K562 (cell line): ENCODE measurements around the gene ASXL2. TPM values are rescaled to one million over a fixed set of nuclear protein-coding genes. Genes with fewer than 3 reads are reported as not detected.

Source experiments
- CAMTA2 ChIP-seq: fragments of 250-450 bp; sonication (Bioruptor Pico); conservative IDR thresholded peaks from 2 replicates; pipeline ENCODE4 v1.5.1; 2022
- FOXJ2 ChIP-seq: fragments of 200-800 bp; sonication (Bioruptor generic); IDR thresholded peaks from 2 replicates; pipeline ENCODE4 v1.6.1; 2016; ENCODE audit warnings: missing genetic modification characterization, missing compliant biosample characterization
- KAT2B ChIP-seq: IDR thresholded peaks from one replicate; pipeline ENCODE4 v1.6.1; 2012; ENCODE audit warnings: low read depth, mild to moderate bottlenecking, control low read depth, inconsistent platforms, low read length, moderate library complexity
- NFIX ChIP-seq: fragments of 250-450 bp; sonication (Bioruptor Pico); IDR thresholded peaks from 2 replicates; pipeline ENCODE4 v1.4.0; 2020; ENCODE audit warnings: low read depth, mild to moderate bottlenecking, moderate library complexity
- RFX1 ChIP-seq: fragments of 450-650 bp; IDR thresholded peaks from 2 replicates; pipeline ENCODE4 v1.6.1; 2016; ENCODE audit warnings: mild to moderate bottlenecking, moderate library complexity
- SIN3A ChIP-seq, 2 experiments: fragments of 150-350 bp in 1 of 2; IDR thresholded peaks; 2 replicates each; pipeline ENCODE4 v1.6.1; 2011 to 2016; ENCODE audit warnings: borderline replicate concordance in 2 of 2, low read depth in 2 of 2, low read length in 2 of 2, mild to moderate bottlenecking in 2 of 2, moderate library complexity in 2 of 2; ENCODE audit not compliant: control insufficient read depth in 1 of 2
- SRSF1 ChIP-seq: fragments of 200-400 bp; formaldehyde crosslinking; IDR thresholded peaks from 2 replicates; pipeline ENCODE4 v1.6.1; 2017; ENCODE audit warnings: mild to moderate bottlenecking, low read depth, low read length, moderate library complexity
- U2AF2 ChIP-seq: fragments of 200-400 bp; formaldehyde crosslinking; optimal IDR thresholded peaks from 2 replicates; pipeline ENCODE3; 2017; ENCODE audit warnings: low read depth, mild to moderate bottlenecking, low read length
- ZNF318 ChIP-seq, 2 experiments: fragments of 450-650 bp; IDR thresholded peaks; 2 replicates each; pipeline ENCODE4 v1.6.1; 2016; ENCODE audit warnings: mild to moderate bottlenecking in 2 of 2, borderline replicate concordance in 1 of 2, low read depth in 1 of 2, moderate library complexity in 1 of 2
- ZNF507 ChIP-seq: conservative IDR thresholded peaks from 2 replicates; pipeline ENCODE4 v1.6.1; 2017; ENCODE audit warnings: missing genetic modification characterization, missing compliant biosample characterization
- polyA plus RNA-seq, 8 experiments: library from polyadenylated mRNA; depleted of rRNA in 4 of 8; stranded (reverse) in 5 of 8; unstranded in 3 of 8; fragments of >200 nt; fragmentation: Nextera tagmentation in 2 of 8; fragmentation: Illumina TruSeq in 1 of 8; extraction: Ambion mirVana in 2 of 8; extraction: Trizol in 1 of 8; gene quantifications; 2 replicates each; pipeline versions ENCODE4 v1.2.1 to v1.2.3, GENCODE V29; 2011 to 2014; ENCODE audit warnings: inconsistent platforms in 1 of 8, missing spikeins in 1 of 8
- total RNA-seq, 7 experiments: library from RNA; depleted of rRNA in 6 of 7; stranded (reverse); fragments of >200 nt in 6 of 7; fragmentation: Illumina TruSeq in 2 of 7; extraction: Trizol in 2 of 7; gene quantifications; 2 replicates each; pipeline versions ENCODE4 v1.2.1 to v1.2.3, GENCODE V29; 2011 to 2021; ENCODE audit warnings: low replicate concordance in 1 of 7
- TF ChIP-seq, protein P1 (sequence below): fragments of 250-450 bp; sonication (Bioruptor Pico); IDR thresholded peaks from 2 replicates; pipeline ENCODE4 v1.9.0; 2021; ENCODE audit warnings: mild to moderate bottlenecking
- TF ChIP-seq, protein P2 (sequence below): fragments of 250-450 bp; sonication (Bioruptor Pico); IDR thresholded peaks from 2 replicates; pipeline ENCODE4 v1.5.0; 2020; ENCODE audit warnings: mild to moderate bottlenecking, borderline replicate concordance
- TF ChIP-seq, protein P3 (sequence below): fragments of 450-650 bp; IDR thresholded peaks from 2 replicates; pipeline ENCODE4 v1.6.1; 2016
- TF ChIP-seq, protein P4 (sequence below): fragments of 450-650 bp; formaldehyde crosslinking; IDR thresholded peaks from 2 replicates; pipeline ENCODE4 v1.4.0; 2020; ENCODE audit warnings: mild to moderate bottlenecking, moderate library complexity

ASXL2 gene
- total and polyA plus RNA-seq, 9 of the 15 experiments (the other 6 are each of a cell fraction or from before 2014, with no cell fraction given), result 2.2 to 25.9 (median 9.0) TPM

- TF ChIP-seq ZNF318 (IDR thresholded peaks at IDR 0.05; ENCODE audit: borderline replicate concordance in 1 of 2, low read depth in 1 of 2) (no peak), SRSF1 (no peak), CAMTA2 (CRISPR knock-in tag) (no peak), NFIX (CRISPR knock-in tag) (no peak), KAT2B (no peak), ZNF507 (tag) (no peak), FOXJ2 (no peak), U2AF2 (no peak), SIN3A (IDR thresholded peaks at IDR 0.05; ENCODE audit: borderline replicate concordance in 2 of 2, control insufficient read depth in 1 of 2, low read depth in 2 of 2, low read length in 2 of 2) (no peak), RFX1 (no peak)
- TF ChIP-seq, protein P1, sequence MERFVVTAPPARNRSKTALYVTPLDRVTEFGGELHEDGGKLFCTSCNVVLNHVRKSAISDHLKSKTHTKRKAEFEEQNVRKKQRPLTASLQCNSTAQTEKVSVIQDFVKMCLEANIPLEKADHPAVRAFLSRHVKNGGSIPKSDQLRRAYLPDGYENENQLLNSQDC (CRISPR knock-in tag), result no peak
- TF ChIP-seq, protein P2, sequence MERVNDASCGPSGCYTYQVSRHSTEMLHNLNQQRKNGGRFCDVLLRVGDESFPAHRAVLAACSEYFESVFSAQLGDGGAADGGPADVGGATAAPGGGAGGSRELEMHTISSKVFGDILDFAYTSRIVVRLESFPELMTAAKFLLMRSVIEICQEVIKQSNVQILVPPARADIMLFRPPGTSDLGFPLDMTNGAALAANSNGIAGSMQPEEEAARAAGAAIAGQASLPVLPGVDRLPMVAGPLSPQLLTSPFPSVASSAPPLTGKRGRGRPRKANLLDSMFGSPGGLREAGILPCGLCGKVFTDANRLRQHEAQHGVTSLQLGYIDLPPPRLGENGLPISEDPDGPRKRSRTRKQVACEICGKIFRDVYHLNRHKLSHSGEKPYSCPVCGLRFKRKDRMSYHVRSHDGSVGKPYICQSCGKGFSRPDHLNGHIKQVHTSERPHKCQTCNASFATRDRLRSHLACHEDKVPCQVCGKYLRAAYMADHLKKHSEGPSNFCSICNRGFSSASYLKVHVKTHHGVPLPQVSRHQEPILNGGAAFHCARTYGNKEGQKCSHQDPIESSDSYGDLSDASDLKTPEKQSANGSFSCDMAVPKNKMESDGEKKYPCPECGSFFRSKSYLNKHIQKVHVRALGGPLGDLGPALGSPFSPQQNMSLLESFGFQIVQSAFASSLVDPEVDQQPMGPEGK (CRISPR knock-in tag), result no peak
- TF ChIP-seq, protein P3, sequence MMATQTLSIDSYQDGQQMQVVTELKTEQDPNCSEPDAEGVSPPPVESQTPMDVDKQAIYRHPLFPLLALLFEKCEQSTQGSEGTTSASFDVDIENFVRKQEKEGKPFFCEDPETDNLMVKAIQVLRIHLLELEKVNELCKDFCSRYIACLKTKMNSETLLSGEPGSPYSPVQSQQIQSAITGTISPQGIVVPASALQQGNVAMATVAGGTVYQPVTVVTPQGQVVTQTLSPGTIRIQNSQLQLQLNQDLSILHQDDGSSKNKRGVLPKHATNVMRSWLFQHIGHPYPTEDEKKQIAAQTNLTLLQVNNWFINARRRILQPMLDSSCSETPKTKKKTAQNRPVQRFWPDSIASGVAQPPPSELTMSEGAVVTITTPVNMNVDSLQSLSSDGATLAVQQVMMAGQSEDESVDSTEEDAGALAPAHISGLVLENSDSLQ, result no peak
- TF ChIP-seq, protein P4, sequence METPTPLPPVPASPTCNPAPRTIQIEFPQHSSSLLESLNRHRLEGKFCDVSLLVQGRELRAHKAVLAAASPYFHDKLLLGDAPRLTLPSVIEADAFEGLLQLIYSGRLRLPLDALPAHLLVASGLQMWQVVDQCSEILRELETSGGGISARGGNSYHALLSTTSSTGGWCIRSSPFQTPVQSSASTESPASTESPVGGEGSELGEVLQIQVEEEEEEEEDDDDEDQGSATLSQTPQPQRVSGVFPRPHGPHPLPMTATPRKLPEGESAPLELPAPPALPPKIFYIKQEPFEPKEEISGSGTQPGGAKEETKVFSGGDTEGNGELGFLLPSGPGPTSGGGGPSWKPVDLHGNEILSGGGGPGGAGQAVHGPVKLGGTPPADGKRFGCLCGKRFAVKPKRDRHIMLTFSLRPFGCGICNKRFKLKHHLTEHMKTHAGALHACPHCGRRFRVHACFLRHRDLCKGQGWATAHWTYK (CRISPR knock-in tag), result no peak
These were observed 26.4 kb downstream of the ASXL2 start (continued) for GRCh38 chr2:25851740-25852503.
